Thyroid gland (tissue), 4 donors: ENCODE data around the gene NCBP3. TPM values are rescaled to one million over a fixed set of nuclear protein-coding genes. Genes with fewer than 3 reads are reported as not detected.
"Not testable (repeated sequence)": the region's sequence is repeated elsewhere in the genome, so short reads cannot be mapped to it uniquely, and the experiment has no call there.

Source experiments
- DNase-seq, 2 donors: peaks; one replicate each; pipeline ENCODE4 v3.0.0-alpha.2; 2019
- H3K27ac ChIP-seq, 3 donors: fragments of 200-600 bp; sonication (generic); 1 replicate in 2 of 3; 2 replicates in 1 of 3; pipeline ENCODE4 v1.5.1; 2016 to 2019; ENCODE audit warnings: mild to moderate bottlenecking in 1 of 3, moderate library complexity in 1 of 3
- H3K27me3 ChIP-seq: fragments of 200-600 bp; sonication (generic); one replicate; pipeline ENCODE4 v1.5.1; 2019
- H3K36me3 ChIP-seq, 2 donors: fragments of 200-600 bp; sonication (generic); one replicate each; pipeline ENCODE4 v1.5.1; 2016 to 2019
- H3K4me1 ChIP-seq, 2 donors: fragments of 200-600 bp; sonication (generic); one replicate each; pipeline ENCODE4 v1.5.1; 2017 to 2019
- H3K4me3 ChIP-seq, 3 donors: fragments of 200-600 bp; sonication (generic); replicated peaks in 1 of 3; 1 replicate in 2 of 3; 2 replicates in 1 of 3; pipeline ENCODE4 v1.5.1; 2016; ENCODE audit warnings: mild to moderate bottlenecking in 1 of 3
- H3K9me3 ChIP-seq: fragments of 200-600 bp; sonication (generic); one replicate; pipeline ENCODE4 v1.5.1; 2017
- CTCF ChIP-seq, 6 experiments: fragments of 200-600 bp in 3 of 6; fragments of 450-650 bp in 3 of 6; sonication (generic) in 3 of 6; IDR thresholded peaks; one replicate each; pipeline ENCODE4 v1.5.1; 2016 to 2019; ENCODE audit warnings: antibody characterized with exemption in 6 of 6, mild to moderate bottlenecking in 2 of 6, inconsistent platforms in 1 of 6, moderate library complexity in 1 of 6
- POLR2A ChIP-seq, 2 donors: fragments of 450-650 bp; IDR thresholded peaks; one replicate each; pipeline ENCODE4 v1.6.1; 2017; ENCODE audit warnings: antibody characterized with exemption in 2 of 2, mild to moderate bottlenecking in 2 of 2, moderate library complexity in 1 of 2
- WGBS, 2 donors: methylation state at CpG; one replicate each; pipeline ENCODE4 v1.1.5; 2017; 5-methylcytosine and 5-hydroxymethylcytosine counted together
- intact Hi-C: fragments of 100-400 bp; cut with DNase I; formaldehyde crosslinking; loops from one replicate; pipeline ENCODE4 v1.15.1; 2023
- total RNA-seq, 4 donors: library from RNA; depleted of rRNA; stranded (reverse); fragments of >200 nt; gene quantifications; one replicate each; pipeline ENCODE4 v1.2.3, GENCODE V29; 2016

The NCBP3 gene
- total RNA-seq, 4 donors from 2014 or later, result 28.4 to 265 (median 36.1) TPM

- intact Hi-C loops, result loop anchor here (5.0 to 10.0 kb wide), 2 partner anchors 52 to 205 kb away; no protein-coding TSS in a partner anchor
- TF ChIP-seq POLR2A (IDR thresholded peaks at IDR 0.05) (no peak), CTCF (IDR thresholded peaks at IDR 0.05) (no peak)
- H3K4me3 ChIP-seq, result no peak overlapping the region
Observed at GRCh38 chr17:3859940-3860339, 13.9 kb upstream of the NCBP3 start.

GRCh38 chr17:3857261-3858105, 11.4 kb upstream of the NCBP3 start:
- 83 to 90% methylated on average over 12 to 16 of the region's 16 CpGs for WGBS, 2 donors
- no peak overlapping the region for H3K27ac ChIP-seq
- no peak for TF ChIP-seq POLR2A (IDR thresholded peaks at IDR 0.05)
- TF ChIP-seq CTCF (IDR thresholded peaks at IDR 0.05), result no peak
- H3K4me3 ChIP-seq, result no peak overlapping the region
- H3K4me1 ChIP-seq, result peaks cover 0 to 6% of the 10 kb centered on the region in 2 donors
- H3K9me3 ChIP-seq, result no peaks in the 10 kb centered on the region
- peaks cover 0 to 11% of the 10 kb centered on the region in 2 donors for H3K36me3 ChIP-seq
- DNase-seq, result no peak
- H3K27me3 ChIP-seq, result no peaks in the 10 kb centered on the region
- intact Hi-C loops, result no loop called here

More at GRCh38 chr17:3859940-3860339, 13.9 kb upstream of the NCBP3 start:
- H3K36me3 ChIP-seq, result peaks cover 0 to 11% of the 10 kb centered on the region in 2 donors
- H3K27me3 ChIP-seq, result no peaks in the 10 kb centered on the region
- H3K4me1 ChIP-seq, result peaks cover 3 to 4% of the 10 kb centered on the region in 2 donors
- H3K27ac ChIP-seq, result no peak overlapping the region
- DNase-seq, result no peak
- WGBS, 2 donors, result 89 to 90% methylated on average over 7 to 9 of the region's 9 CpGs
- no peaks in the 10 kb centered on the region for H3K9me3 ChIP-seq

- H3K9me3 ChIP-seq, DNase-seq, H3K4me3 ChIP-seq, H3K4me1 ChIP-seq, intact Hi-C loops, H3K36me3 ChIP-seq, H3K27me3 ChIP-seq, H3K27ac ChIP-seq: not testable (repeated sequence)
- WGBS, 2 donors, result 100% methylated on average over 2 of the region's 36 CpGs; no CpG with 5 or more reads in 1 of the 2 donors
Observed at GRCh38 chr17:3854204-3854603, 8.2 kb upstream of the NCBP3 start.

- TF ChIP-seq POLR2A (IDR thresholded peaks at IDR 0.05), result no peak
- no peak for TF ChIP-seq CTCF (IDR thresholded peaks at IDR 0.05)
- no peak for DNase-seq
Observed at GRCh38 chr17:3852561-3852960, 6.5 kb upstream of the NCBP3 start.

GRCh38 chr17:3851461-3852100, 5.5 kb upstream of the NCBP3 start:
- H3K36me3 ChIP-seq, result no peaks in the 10 kb centered on the region
- intact Hi-C loops, result no loop called here
- H3K27ac ChIP-seq, result no peak overlapping the region
- WGBS, 2 donors, result 56 to 61% methylated on average over 24 of the region's 24 CpGs
- TF ChIP-seq CTCF (IDR thresholded peaks at IDR 0.05), result no peak
- no peak for TF ChIP-seq POLR2A (IDR thresholded peaks at IDR 0.05)
- no peaks in the 10 kb centered on the region for H3K27me3 ChIP-seq
- DNase-seq, result no peak
- H3K4me1 ChIP-seq, result peaks cover 0 to 6% of the 10 kb centered on the region in 2 donors
- H3K9me3 ChIP-seq, result no peaks in the 10 kb centered on the region
- H3K4me3 ChIP-seq, result no peak overlapping the region

More at GRCh38 chr17:3852561-3852960, 6.5 kb upstream of the NCBP3 start:
- intact Hi-C loops, result no loop called here
- Histone ChIP-seq H3K4me1 (peaks cover 0 to 6% of the 10 kb centered on the region in 2 donors), H3K27me3 (no peaks in the 10 kb centered on the region), H3K9me3 (no peaks in the 10 kb centered on the region), H3K27ac (no peak overlapping the region), H3K4me3 (no peak overlapping the region), H3K36me3 (no peaks in the 10 kb centered on the region)
- 84 to 86% methylated on average over 10 of the region's 10 CpGs for WGBS, 2 donors
